GF-D8 (cell line): Measurements from ENCODE around the gene CACNA1E.

ENCODE experiments used
- DNase-seq: peaks from one replicate; lab custom pipeline; 2025; lab: John Stamatoyannopoulos, UW

The CACNA1E gene

GRCh38 chr1:181587870-181588438 is 104.6 kb downstream of the CACNA1E start:
- DNase-seq = no peak

GRCh38 chr1:181588631-181589030 is 105.3 kb downstream of the CACNA1E start:
- no peak for DNase-seq

- DNase-seq = no peak
Observed at GRCh38 chr1:181592255-181592859, 109.0 kb downstream of the CACNA1E start.

- DNase-seq = no peak
Observed at GRCh38 chr1:181593042-181593441, 109.7 kb downstream of the CACNA1E start.

GRCh38 chr1:181594553-181594952 is 111.2 kb downstream of the CACNA1E start:
- DNase-seq = no peak

- no peak for DNase-seq
Observed at GRCh38 chr1:181595234-181595633, 111.9 kb downstream of the CACNA1E start.

- no peak for DNase-seq
Observed at GRCh38 chr1:181601186-181601950, 118.1 kb downstream of the CACNA1E start.

- DNase-seq = no peak
Observed at GRCh38 chr1:181603735-181604410, 120.6 kb downstream of the CACNA1E start.

- no peak for DNase-seq
Observed at GRCh38 chr1:181604482-181605249, 121.3 kb downstream of the CACNA1E start.

GRCh38 chr1:181607524-181607923 is 124.2 kb downstream of the CACNA1E start:
- DNase-seq = no peak

- no peak for DNase-seq
Observed at GRCh38 chr1:181608386-181608785, 125.1 kb downstream of the CACNA1E start.

GRCh38 chr1:181608948-181609347 is 125.6 kb downstream of the CACNA1E start:
- no peak for DNase-seq

- no peak for DNase-seq
Observed at GRCh38 chr1:181612100-181612499, 128.8 kb downstream of the CACNA1E start.

GRCh38 chr1:181618559-181618958 is 135.2 kb downstream of the CACNA1E start:
- DNase-seq = no peak

- no peak for DNase-seq
Observed at GRCh38 chr1:181620183-181620582, 136.9 kb downstream of the CACNA1E start.

GRCh38 chr1:181623850-181624249 is 140.5 kb downstream of the CACNA1E start:
- DNase-seq = no peak

GRCh38 chr1:181626279-181626938 is 143.1 kb downstream of the CACNA1E start:
- DNase-seq = no peak

- DNase-seq = no peak
Observed at GRCh38 chr1:181630398-181630797, 147.1 kb downstream of the CACNA1E start.

- no peak for DNase-seq
Observed at GRCh38 chr1:181630838-181631237, 147.5 kb downstream of the CACNA1E start.

- DNase-seq = no peak
Observed at GRCh38 chr1:181632492-181632891, 149.2 kb downstream of the CACNA1E start.

- DNase-seq = no peak
Observed at GRCh38 chr1:181632960-181633359, 149.6 kb downstream of the CACNA1E start.
